Esophagus squamous epithelium (tissue), 4 donors: ENCODE measurements around the gene VTI1B.

ENCODE experiments used
- POLR2A ChIP-seq, 4 donors: fragments of 450-650 bp; IDR thresholded peaks; one replicate each; pipeline ENCODE4 v1.6.1; 2017; ENCODE audit warnings: antibody characterized with exemption in 4 of 4, mild to moderate bottlenecking in 4 of 4, moderate library complexity in 3 of 4
- TF ChIP-seq, protein P1 (sequence below), 6 experiments: fragments of 450-650 bp in 4 of 6; fragments of 200-600 bp in 2 of 6; sonication (generic) in 2 of 6; IDR thresholded peaks; one replicate each; pipeline ENCODE4 v1.5.1; 2016 to 2019; ENCODE audit warnings: antibody characterized with exemption in 6 of 6, mild to moderate bottlenecking in 4 of 6, moderate library complexity in 4 of 6

- TF ChIP-seq POLR2A (IDR thresholded peaks at IDR 0.05), result no peak
- TF ChIP-seq, protein P1, sequence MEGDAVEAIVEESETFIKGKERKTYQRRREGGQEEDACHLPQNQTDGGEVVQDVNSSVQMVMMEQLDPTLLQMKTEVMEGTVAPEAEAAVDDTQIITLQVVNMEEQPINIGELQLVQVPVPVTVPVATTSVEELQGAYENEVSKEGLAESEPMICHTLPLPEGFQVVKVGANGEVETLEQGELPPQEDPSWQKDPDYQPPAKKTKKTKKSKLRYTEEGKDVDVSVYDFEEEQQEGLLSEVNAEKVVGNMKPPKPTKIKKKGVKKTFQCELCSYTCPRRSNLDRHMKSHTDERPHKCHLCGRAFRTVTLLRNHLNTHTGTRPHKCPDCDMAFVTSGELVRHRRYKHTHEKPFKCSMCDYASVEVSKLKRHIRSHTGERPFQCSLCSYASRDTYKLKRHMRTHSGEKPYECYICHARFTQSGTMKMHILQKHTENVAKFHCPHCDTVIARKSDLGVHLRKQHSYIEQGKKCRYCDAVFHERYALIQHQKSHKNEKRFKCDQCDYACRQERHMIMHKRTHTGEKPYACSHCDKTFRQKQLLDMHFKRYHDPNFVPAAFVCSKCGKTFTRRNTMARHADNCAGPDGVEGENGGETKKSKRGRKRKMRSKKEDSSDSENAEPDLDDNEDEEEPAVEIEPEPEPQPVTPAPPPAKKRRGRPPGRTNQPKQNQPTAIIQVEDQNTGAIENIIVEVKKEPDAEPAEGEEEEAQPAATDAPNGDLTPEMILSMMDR (IDR thresholded peaks at IDR 0.05), result no peak
Observed at GRCh38 chr14:67645414-67645813, 29.0 kb downstream of the VTI1B start.
